Measurements from ENCODE around the gene MAP1S.

Gene MAP1S

DNA sequence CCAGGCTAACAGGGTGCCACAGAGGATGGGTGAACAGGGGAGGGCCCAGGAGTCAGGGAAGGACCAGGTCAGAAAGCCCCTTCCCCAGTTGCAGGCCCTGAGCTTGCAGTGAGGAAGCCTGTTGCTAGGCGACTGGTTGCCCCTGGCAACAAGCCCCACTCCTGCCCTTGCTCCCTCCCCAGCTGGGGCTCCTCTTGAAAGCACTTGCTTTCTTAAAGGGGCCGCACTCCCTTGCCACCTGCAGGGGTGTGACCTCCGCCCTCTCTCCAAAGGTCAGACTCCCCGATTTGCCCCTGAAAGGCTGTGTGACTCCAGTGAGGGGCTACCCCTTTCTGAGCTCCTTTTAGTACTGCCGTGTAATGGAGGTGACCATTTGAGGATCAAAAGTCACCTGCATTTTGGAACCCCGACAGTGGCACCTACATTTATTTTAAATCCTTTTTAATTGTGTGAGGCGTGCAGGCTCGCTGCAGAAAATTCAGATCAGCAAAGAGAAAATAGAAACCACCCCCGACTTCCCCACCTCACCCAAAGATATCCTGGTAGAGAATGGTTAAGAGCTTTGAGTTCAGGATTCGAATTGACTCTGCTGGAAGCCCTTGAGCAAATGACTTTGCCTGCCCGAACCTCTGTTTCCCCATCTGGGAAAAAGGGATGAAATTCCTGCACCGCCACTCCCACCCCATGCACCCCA is 36.8 kb downstream of the MAP1S start:
- Histone ChIP-seq H3K4me3 (ENCODE audit: low read depth, low read length) (no peak overlapping the region), H3K27ac (no peak overlapping the region), H3K9me3 (ENCODE audit: severe bottlenecking) (no peaks in the 10 kb centered on the region), H3K27me3 (ENCODE audit: insufficient read depth, low read depth, severe bottlenecking) (no peaks in the 10 kb centered on the region), H3K36me3 (no peaks in the 10 kb centered on the region)
- TF ChIP-seq, protein P1, sequence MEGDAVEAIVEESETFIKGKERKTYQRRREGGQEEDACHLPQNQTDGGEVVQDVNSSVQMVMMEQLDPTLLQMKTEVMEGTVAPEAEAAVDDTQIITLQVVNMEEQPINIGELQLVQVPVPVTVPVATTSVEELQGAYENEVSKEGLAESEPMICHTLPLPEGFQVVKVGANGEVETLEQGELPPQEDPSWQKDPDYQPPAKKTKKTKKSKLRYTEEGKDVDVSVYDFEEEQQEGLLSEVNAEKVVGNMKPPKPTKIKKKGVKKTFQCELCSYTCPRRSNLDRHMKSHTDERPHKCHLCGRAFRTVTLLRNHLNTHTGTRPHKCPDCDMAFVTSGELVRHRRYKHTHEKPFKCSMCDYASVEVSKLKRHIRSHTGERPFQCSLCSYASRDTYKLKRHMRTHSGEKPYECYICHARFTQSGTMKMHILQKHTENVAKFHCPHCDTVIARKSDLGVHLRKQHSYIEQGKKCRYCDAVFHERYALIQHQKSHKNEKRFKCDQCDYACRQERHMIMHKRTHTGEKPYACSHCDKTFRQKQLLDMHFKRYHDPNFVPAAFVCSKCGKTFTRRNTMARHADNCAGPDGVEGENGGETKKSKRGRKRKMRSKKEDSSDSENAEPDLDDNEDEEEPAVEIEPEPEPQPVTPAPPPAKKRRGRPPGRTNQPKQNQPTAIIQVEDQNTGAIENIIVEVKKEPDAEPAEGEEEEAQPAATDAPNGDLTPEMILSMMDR (IDR thresholded peaks at IDR 0.05; ENCODE audit: low read depth, low read length) = no peak
- DNase-seq = peak; percentile 60

DNA sequence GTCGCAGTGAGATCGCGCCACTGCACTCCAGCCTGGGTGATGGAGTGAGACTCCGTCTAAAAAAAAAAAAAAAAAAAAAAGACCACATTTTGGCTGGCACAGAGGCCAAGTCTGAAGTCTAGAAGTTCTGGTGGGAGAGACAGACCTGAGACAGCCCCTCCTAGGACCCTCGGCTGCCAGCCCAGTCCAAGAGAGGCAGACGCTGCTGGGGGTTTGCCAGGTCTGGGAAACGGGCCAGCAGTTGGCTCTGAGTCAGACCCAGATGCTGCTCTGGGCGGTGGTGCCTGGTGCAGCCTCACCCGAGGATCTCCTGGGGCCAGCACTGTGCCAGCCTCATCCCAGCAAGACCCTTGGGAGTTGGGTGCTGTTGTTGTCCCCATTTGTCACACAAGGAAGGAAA is 37.8 kb downstream of the MAP1S start:
- no peaks in the 10 kb centered on the region for H3K36me3 ChIP-seq
- TF ChIP-seq, protein P1 (IDR thresholded peaks at IDR 0.05; ENCODE audit: low read depth, low read length) = no peak
- H3K27me3 ChIP-seq (ENCODE audit: insufficient read depth, low read depth, severe bottlenecking) = no peaks in the 10 kb centered on the region
- no peaks in the 10 kb centered on the region for H3K9me3 ChIP-seq (ENCODE audit: severe bottlenecking)
- no peak overlapping the region for H3K27ac ChIP-seq
- H3K4me3 ChIP-seq (ENCODE audit: low read depth, low read length) = no peak overlapping the region
- DNase-seq = no peak

DNA sequence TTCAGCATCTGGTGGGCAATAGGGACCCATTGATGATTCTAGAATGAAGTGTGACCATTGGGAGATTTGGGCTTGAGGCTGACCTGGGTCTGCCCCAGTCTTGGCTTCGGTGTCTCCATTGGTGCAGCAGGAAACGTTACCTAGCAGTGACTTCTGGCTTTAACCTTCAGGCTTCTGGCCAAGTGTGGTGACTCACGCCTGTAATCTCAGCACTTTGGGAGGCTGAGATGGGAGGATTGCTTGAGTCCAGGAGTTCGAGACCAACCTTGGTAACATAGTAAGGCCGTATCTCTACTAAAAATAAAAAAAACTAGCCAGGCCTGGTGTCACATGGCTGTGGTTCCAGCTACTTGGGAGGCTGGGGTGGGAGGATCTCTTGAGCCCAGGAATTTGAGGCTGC is 39.2 kb downstream of the MAP1S start:
- H3K9me3 ChIP-seq (ENCODE audit: severe bottlenecking) = no peaks in the 10 kb centered on the region
- H3K4me3 ChIP-seq (ENCODE audit: low read depth, low read length) = no peak overlapping the region
- no peak for DNase-seq
- H3K27ac ChIP-seq = no peak overlapping the region
- no peaks in the 10 kb centered on the region for H3K36me3 ChIP-seq
- H3K27me3 ChIP-seq (ENCODE audit: insufficient read depth, low read depth, severe bottlenecking) = no peaks in the 10 kb centered on the region
- TF ChIP-seq, protein P1 (IDR thresholded peaks at IDR 0.05; ENCODE audit: low read depth, low read length) = no peak

DNA sequence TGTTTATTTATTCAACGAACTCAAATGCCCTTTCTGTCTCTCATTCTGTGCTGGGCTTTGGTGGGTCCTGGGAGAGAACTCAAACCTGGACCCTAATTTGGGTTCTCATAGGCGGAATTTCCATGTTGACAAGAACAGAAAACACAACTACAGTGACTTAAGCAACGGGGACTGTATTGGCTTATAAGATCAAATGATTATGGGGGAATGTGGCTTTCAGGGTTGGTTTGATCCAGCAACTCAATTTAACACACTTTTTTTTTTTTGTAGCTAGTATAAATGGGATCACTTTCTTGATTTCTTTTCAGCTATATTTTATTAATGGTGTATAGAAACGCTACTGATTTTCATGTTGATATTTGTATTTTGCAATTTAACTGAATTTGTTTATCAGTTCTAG is 41.9 kb downstream of the MAP1S start:
- Histone ChIP-seq H3K27me3 (ENCODE audit: insufficient read depth, low read depth, severe bottlenecking) (no peaks in the 10 kb centered on the region), H3K4me3 (ENCODE audit: low read depth, low read length) (no peak overlapping the region), H3K27ac (no peak overlapping the region), H3K9me3 (ENCODE audit: severe bottlenecking) (no peaks in the 10 kb centered on the region), H3K36me3 (peaks cover 4% of the 10 kb centered on the region; the same call in 1 of the 2 replicates)
- TF ChIP-seq, protein P1 (IDR thresholded peaks at IDR 0.05; ENCODE audit: low read depth, low read length) = no peak
- no peak for DNase-seq

DNA sequence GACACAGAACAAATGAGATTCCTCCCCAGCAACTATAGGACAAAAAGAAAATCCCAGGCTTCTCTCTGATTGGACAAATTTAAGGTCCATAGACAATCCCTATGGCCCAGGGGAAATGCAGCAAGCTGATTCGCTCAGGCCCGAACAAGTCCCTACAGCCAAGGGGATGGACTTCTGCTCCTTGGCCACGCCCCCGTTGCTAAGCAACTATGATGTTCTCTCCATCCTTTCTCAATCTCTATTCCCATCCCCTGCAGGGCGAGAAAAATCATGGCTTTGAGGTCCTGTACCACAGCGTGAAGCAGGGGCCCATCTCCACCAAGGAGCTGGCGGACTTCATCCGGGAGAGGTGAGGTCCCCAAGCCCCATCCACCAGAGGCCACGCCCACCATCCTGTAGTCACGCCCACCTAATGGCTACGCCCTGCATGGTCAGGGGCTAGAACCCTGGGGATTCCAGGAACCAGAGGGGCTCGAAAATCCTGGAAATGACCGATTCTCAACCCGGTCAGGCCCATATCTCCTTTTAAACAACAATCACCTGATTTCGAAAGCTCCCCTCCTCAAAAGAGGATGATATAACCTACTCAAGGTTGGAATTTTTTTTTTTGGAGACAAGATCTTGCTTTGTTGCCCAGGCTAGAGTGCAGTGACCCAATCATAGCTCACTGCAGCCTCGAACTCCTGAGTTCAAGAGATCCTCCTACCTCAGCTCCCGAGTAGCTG is 43.4 kb downstream of the MAP1S start:
- H3K4me3 ChIP-seq (ENCODE audit: low read depth, low read length) = no peak overlapping the region
- peaks cover 6% of the 10 kb centered on the region; the same call in 1 of the 2 replicates for H3K36me3 ChIP-seq
- H3K27me3 ChIP-seq (ENCODE audit: insufficient read depth, low read depth, severe bottlenecking) = no peaks in the 10 kb centered on the region
- H3K9me3 ChIP-seq (ENCODE audit: severe bottlenecking) = no peaks in the 10 kb centered on the region
- TF ChIP-seq, protein P1 (IDR thresholded peaks at IDR 0.05; ENCODE audit: low read depth, low read length) = no peak
- H3K27ac ChIP-seq = no peak overlapping the region
- peak; percentile 53 for DNase-seq
